A673 (cell line): Measurements from ENCODE around the gene FRMD3. TPM values are rescaled to one million over a fixed set of nuclear protein-coding genes. Genes with fewer than 3 reads are reported as not detected.

Experiments used
- BruUV-seq: library from RNA; stranded (reverse); fragments of 400-500 nt; replicated peaks from 2 replicates; lab custom pipeline; 2021; lab: Mats Ljungman, UMichigan
- CTCF ChIA-PET: fragments of 300-600 bp; sonication (Branson Sonifier 250); formaldehyde crosslinking; loops from one replicate; lab custom pipeline; 2022; ENCODE audit warnings: antibody characterized with exemption; lab: Charles Lee
- POLR2A ChIA-PET: fragments of 300-600 bp; sonication (Branson Sonifier 250); formaldehyde crosslinking; loops from one replicate; lab custom pipeline; 2022; ENCODE audit warnings: antibody characterized with exemption; ENCODE audit not compliant: low non-redundant PET; lab: Charles Lee
- DNase-seq: peaks from one replicate; pipeline ENCODE4 v3.0.0-alpha.2; 2015; ENCODE audit warnings: low spot score
- H3K27ac ChIP-seq: fragments of 200-600 bp; sonication (generic); 2 replicates; pipeline ENCODE4 v1.5.1; 2016; ENCODE audit warnings: mixed run types, low read depth, mild to moderate bottlenecking, mixed read lengths, antibody characterized with exemption, low read length; ENCODE audit not compliant: poor library complexity, severe bottlenecking
- H3K27me3 ChIP-seq: fragments of 200-600 bp; sonication (generic); replicated peaks from 2 replicates; pipeline ENCODE4 v1.6.1; 2017; ENCODE audit warnings: mixed run types, low read depth, mild to moderate bottlenecking, mixed read lengths, antibody characterized with exemption, low read length; ENCODE audit not compliant: insufficient read depth, poor library complexity
- H3K36me3 ChIP-seq: fragments of 200-600 bp; sonication (generic); 2 replicates; pipeline ENCODE4 v1.6.1; 2016; ENCODE audit warnings: mixed run types, mild to moderate bottlenecking, mixed read lengths, antibody characterized with exemption, low read length; ENCODE audit not compliant: insufficient read depth, poor library complexity, severe bottlenecking
- H3K4me1 ChIP-seq: fragments of 200-600 bp; sonication (generic); 2 replicates; pipeline ENCODE4 v1.6.1; 2017; ENCODE audit warnings: mixed run types, mild to moderate bottlenecking, mixed read lengths, antibody characterized with exemption, low read length; ENCODE audit not compliant: insufficient read depth, poor library complexity, severe bottlenecking
- H3K4me3 ChIP-seq: fragments of 200-600 bp; sonication (generic); 2 replicates; pipeline ENCODE4 v1.5.1; 2016; ENCODE audit warnings: low read depth, mixed run types, mild to moderate bottlenecking, mixed read lengths, low read length; ENCODE audit not compliant: poor library complexity, severe bottlenecking
- H3K9me3 ChIP-seq: fragments of 200-600 bp; sonication (generic); 2 replicates; pipeline ENCODE4 v1.6.1; 2016; ENCODE audit warnings: mixed run types, low read depth, mild to moderate bottlenecking, mixed read lengths, antibody characterized with exemption, low read length; ENCODE audit not compliant: poor library complexity, severe bottlenecking
- CTCF ChIP-seq: fragments of 300-800, 200-600 bp; sonication (generic); conservative IDR thresholded peaks from 2 replicates; pipeline ENCODE4 v1.5.1; 2017; ENCODE audit warnings: low read depth, mild to moderate bottlenecking, antibody characterized with exemption, low read length, moderate library complexity, mixed read lengths
- EZH2 ChIP-seq: fragments of 200-600 bp; sonication (generic); IDR thresholded peaks from 2 replicates; pipeline ENCODE4 v1.6.1; 2017; ENCODE audit warnings: borderline replicate concordance, low read depth, mild to moderate bottlenecking, mixed read lengths, antibody characterized with exemption, low read length; ENCODE audit not compliant: poor library complexity, severe bottlenecking
- intact Hi-C: fragments of 100-400 bp; cut with micrococcal nuclease; formaldehyde crosslinking; loops from one replicate; pipeline ENCODE4 v1.10.0; 2022; ENCODE audit not compliant: unreplicated experiment
- total RNA-seq: library from RNA; stranded (reverse); gene quantifications from 2 replicates; pipeline ENCODE4 v1.2.3, GENCODE V29; 2021

The FRMD3 gene
- total RNA-seq, 1 experiment from 2014 or later: 1.0 TPM

GRCh38 chr9:83383034-83383433 lies 155.2 kb downstream of the FRMD3 start:
- CTCF ChIA-PET: no interaction called here

GRCh38 chr9:83382421-83382820 lies 155.8 kb downstream of the FRMD3 start:
- H3K27me3 ChIP-seq: no peaks in the 10 kb centered on the region
- no peaks in the 10 kb centered on the region for H3K36me3 ChIP-seq
- intact Hi-C loops: no loop called here
- no peak overlapping the region for H3K4me3 ChIP-seq
- ChIA-PET CTCF (no interaction called here), POLR2A (no interaction called here)
- no peaks in the 10 kb centered on the region for H3K4me1 ChIP-seq
- TF ChIP-seq EZH2 (no peak), CTCF (no peak)
- BruUV-seq: no TSS peak
- no peak overlapping the region for H3K27ac ChIP-seq
- H3K9me3 ChIP-seq: no peaks in the 10 kb centered on the region
- DNase-seq: no peak

More at GRCh38 chr9:83383034-83383433, 155.2 kb downstream of the FRMD3 start:
- H3K36me3 ChIP-seq: no peaks in the 10 kb centered on the region
- DNase-seq: no peak
- no peaks in the 10 kb centered on the region for H3K27me3 ChIP-seq
- POLR2A ChIA-PET: no interaction called here
- no peak overlapping the region for H3K4me3 ChIP-seq
- BruUV-seq: no TSS peak
- intact Hi-C loops: no loop called here
- H3K9me3 ChIP-seq: no peaks in the 10 kb centered on the region
- H3K4me1 ChIP-seq: no peaks in the 10 kb centered on the region
- TF ChIP-seq CTCF: no peak
- TF ChIP-seq EZH2: no peak
- no peak overlapping the region for H3K27ac ChIP-seq

- no peak for TF ChIP-seq CTCF
- Histone ChIP-seq H3K27me3 (no peaks in the 10 kb centered on the region), H3K36me3 (no peaks in the 10 kb centered on the region), H3K4me1 (no peaks in the 10 kb centered on the region), H3K4me3 (no peak overlapping the region), H3K9me3 (no peaks in the 10 kb centered on the region), H3K27ac (no peak overlapping the region)
- ChIA-PET CTCF (no interaction called here), POLR2A (no interaction called here)
- no TSS peak for BruUV-seq
- DNase-seq: no peak
- intact Hi-C loops: no loop called here
These were observed 159.2 kb downstream of the FRMD3 start for GRCh38 chr9:83379045-83379444.
